HEK293T (cell line): ENCODE data around the gene ABHD14A.

Experiments used
- CTCF ChIA-PET: fragments of 350-600 bp; formaldehyde crosslinking; extraction: SDS; loops from one replicate; lab custom pipeline; 2021; ENCODE audit warnings: antibody characterized with exemption, inconsistent platforms; lab: Yijun Ruan, JAX
- POLR2A ChIA-PET: fragments of 350-600 bp; formaldehyde crosslinking; extraction: SDS; loops from one replicate; lab custom pipeline; 2020; ENCODE audit warnings: antibody characterized with exemption, inconsistent platforms; lab: Yijun Ruan, JAX
- DNase-seq: peaks from one replicate; pipeline ENCODE4 v3.0.0; 2012; ENCODE audit warnings: mixed read lengths; ENCODE audit errors: extremely low spot score
- ARNT ChIP-seq: fragments of 450-650 bp; IDR thresholded peaks from 2 replicates; pipeline ENCODE4 v1.6.1; 2017; ENCODE audit warnings: mild to moderate bottlenecking
- BHLHE40 ChIP-seq: fragments of 450-650 bp; IDR thresholded peaks from 2 replicates; pipeline ENCODE4 v1.6.1; 2016; ENCODE audit warnings: mild to moderate bottlenecking, moderate library complexity, borderline replicate concordance
- CTBP1 ChIP-seq: fragments of 450-650 bp; IDR thresholded peaks from 2 replicates; pipeline ENCODE4 v1.6.1; 2016; ENCODE audit warnings: borderline replicate concordance
- ELF4 ChIP-seq: fragments of 450-650 bp; IDR thresholded peaks from 2 replicates; pipeline ENCODE4 v1.6.1; 2017; ENCODE audit warnings: antibody characterized with exemption
- FOXA1 ChIP-seq: fragments of 450-650 bp; IDR thresholded peaks from 2 replicates; pipeline ENCODE4 v1.6.1; 2016; ENCODE audit warnings: mild to moderate bottlenecking
- FOXK2 ChIP-seq: fragments of 450-650 bp; IDR thresholded peaks from 2 replicates; pipeline ENCODE4 v1.6.1; 2016; ENCODE audit warnings: mild to moderate bottlenecking
- FOXM1 ChIP-seq: fragments of 450-650 bp; IDR thresholded peaks from 2 replicates; pipeline ENCODE4 v1.6.1; 2017; ENCODE audit warnings: mild to moderate bottlenecking, borderline replicate concordance
- HDGF ChIP-seq: fragments of 450-650 bp; IDR thresholded peaks from 2 replicates; pipeline ENCODE4 v1.6.1; 2017; ENCODE audit warnings: antibody characterized with exemption, borderline replicate concordance
- L3MBTL2 ChIP-seq: fragments of 450-650 bp; conservative IDR thresholded peaks from 2 replicates; pipeline ENCODE4 v1.6.1; 2016; ENCODE audit warnings: mild to moderate bottlenecking
- LEF1 ChIP-seq: fragments of 450-650 bp; IDR thresholded peaks from 2 replicates; pipeline ENCODE4 v1.6.1; 2017; ENCODE audit warnings: mild to moderate bottlenecking, borderline replicate concordance
- NFRKB ChIP-seq: fragments of 450-650 bp; IDR thresholded peaks from 2 replicates; pipeline ENCODE4 v1.6.1; 2016; ENCODE audit warnings: mild to moderate bottlenecking, moderate library complexity
- SP1 ChIP-seq: fragments of 450-650 bp; IDR thresholded peaks from 2 replicates; pipeline ENCODE4 v1.6.1; 2017
- SUZ12 ChIP-seq: fragments of 450-650 bp; IDR thresholded peaks from 2 replicates; pipeline ENCODE4 v1.6.1; 2016; ENCODE audit warnings: mild to moderate bottlenecking
- TARDBP ChIP-seq: fragments of 450-650 bp; IDR thresholded peaks from 2 replicates; pipeline ENCODE4 v1.6.1; 2016
- ZNF384 ChIP-seq: fragments of 450-650 bp; IDR thresholded peaks from 2 replicates; pipeline ENCODE4 v1.6.1; 2016
- TF ChIP-seq, protein P1 (sequence below): fragments of 450-650 bp; IDR thresholded peaks from 2 replicates; pipeline ENCODE4 v1.6.1; 2016

Gene ABHD14A

DNA sequence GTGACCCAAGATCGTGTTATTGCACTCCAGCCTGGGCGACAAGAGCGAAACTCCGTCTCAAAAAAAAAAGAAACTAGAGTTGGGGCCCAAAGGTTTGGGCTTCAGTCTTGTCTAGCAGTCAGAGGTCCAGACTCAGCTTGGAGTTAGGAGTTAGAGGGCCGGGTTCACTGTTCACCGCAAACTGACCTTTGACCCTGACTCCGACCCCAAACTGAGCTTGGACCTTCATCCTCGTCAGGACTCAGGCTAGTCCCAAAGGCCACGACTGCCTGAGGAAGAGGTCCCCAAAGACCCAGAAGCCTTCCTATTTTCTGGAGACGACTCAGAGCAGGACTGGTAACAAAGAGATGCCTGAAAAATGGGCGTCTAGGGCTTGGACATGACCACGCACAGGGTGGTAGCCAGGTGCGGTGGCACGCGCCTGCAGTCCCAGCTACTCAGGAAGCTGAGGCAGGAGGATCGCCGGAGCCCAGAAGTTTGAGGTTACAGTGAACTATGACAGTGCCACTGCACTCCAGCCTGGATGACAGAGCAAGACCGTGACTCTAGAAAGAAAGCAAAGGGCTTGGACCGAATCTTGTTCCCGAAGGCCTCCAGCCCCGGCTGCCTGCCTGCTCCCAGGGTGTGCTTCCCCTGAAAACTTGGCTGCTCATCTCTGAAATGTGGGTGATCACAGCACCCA lies 43.6 kb downstream of the ABHD14A start:
- TF ChIP-seq HDGF = no peak
- no peak for TF ChIP-seq ELF4
- no peak for TF ChIP-seq NFRKB
- TF ChIP-seq SP1 = no peak
- no peak for TF ChIP-seq ARNT
- no peak for TF ChIP-seq CTBP1
- TF ChIP-seq TARDBP = no peak
- TF ChIP-seq, protein P1, sequence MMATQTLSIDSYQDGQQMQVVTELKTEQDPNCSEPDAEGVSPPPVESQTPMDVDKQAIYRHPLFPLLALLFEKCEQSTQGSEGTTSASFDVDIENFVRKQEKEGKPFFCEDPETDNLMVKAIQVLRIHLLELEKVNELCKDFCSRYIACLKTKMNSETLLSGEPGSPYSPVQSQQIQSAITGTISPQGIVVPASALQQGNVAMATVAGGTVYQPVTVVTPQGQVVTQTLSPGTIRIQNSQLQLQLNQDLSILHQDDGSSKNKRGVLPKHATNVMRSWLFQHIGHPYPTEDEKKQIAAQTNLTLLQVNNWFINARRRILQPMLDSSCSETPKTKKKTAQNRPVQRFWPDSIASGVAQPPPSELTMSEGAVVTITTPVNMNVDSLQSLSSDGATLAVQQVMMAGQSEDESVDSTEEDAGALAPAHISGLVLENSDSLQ = no peak
- TF ChIP-seq ZNF384 = no peak
- TF ChIP-seq BHLHE40 = no peak
- no peak for TF ChIP-seq FOXM1
- TF ChIP-seq FOXK2 = no peak
- TF ChIP-seq L3MBTL2 = no peak
- no peak for TF ChIP-seq FOXA1
- TF ChIP-seq LEF1 = no peak
- no peak for TF ChIP-seq SUZ12
- CTCF ChIA-PET = no interaction called here
- POLR2A ChIA-PET = no interaction called here
- no peak for DNase-seq

DNA sequence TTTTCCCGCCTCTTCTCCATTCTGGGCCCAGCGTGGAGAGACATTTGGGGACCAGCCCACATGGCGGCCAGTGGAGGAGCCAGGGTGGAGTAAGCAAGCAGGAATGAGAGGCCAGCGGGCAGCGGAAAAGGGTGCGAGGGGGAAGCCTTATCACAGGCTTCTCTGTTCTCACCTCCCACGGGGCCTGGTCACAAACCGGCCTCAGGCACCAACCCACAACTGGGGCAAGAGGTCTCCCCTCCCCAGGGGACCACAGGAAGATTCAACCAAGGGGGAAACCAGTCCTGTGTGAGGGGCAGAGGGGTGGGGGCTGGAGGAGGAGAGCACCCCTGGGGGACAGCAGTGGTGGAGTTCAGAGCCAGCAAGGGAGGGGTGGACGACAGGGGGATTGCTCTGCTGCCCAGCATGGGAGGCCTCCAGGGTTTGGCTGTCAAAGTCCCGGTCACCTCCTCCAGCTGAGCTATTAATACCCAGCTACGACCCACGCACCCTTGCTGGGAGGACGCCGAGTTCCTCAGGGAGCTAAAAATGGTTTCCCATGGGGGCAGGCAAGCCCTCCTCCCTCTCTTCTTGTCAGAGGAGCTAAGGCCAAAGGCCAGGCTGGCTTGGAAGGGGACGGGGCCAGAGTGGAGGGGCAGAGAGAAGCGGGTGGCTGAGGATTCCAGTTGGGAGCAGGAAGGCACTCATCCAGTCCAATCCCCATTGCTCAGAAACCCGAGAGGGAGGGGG lies 44.7 kb downstream of the ABHD14A start:
- TF ChIP-seq ARNT (no peak), L3MBTL2 (no peak), FOXM1 (no peak), FOXK2 (no peak), HDGF (no peak), NFRKB (no peak), FOXA1 (no peak)
- ChIA-PET POLR2A (no interaction called here), CTCF (no interaction called here)
- DNase-seq = no peak

DNA sequence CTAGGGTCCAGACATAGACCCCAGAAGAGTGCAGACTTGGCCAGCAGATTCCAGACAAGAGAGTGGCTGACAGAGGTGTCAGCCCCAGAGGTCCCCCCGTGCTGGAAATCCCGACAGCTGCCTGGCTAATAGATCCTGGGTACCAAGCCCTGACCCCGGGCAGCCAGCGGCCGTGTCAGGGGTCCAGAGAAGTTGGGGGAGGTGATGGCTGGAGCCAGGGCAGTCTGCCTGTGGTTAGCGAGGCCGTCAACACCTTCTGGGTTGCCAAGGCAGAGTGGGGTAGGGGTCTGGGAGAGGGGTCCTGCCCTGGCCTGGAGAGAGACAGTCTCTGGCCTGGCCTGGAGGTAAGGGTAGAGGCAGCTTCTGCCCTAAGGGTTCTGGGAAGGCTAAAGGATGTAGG lies 45.9 kb downstream of the ABHD14A start:
- no peak for TF ChIP-seq L3MBTL2
- TF ChIP-seq FOXK2 = no peak
- no peak for TF ChIP-seq SUZ12
- no peak for TF ChIP-seq ARNT
- TF ChIP-seq NFRKB = no peak
- no peak for TF ChIP-seq BHLHE40
- TF ChIP-seq FOXA1 = no peak
- no peak for TF ChIP-seq ELF4
- TF ChIP-seq, protein P1 = no peak
- TF ChIP-seq CTBP1 = no peak
- TF ChIP-seq SP1 = no peak
- TF ChIP-seq ZNF384 = no peak
- TF ChIP-seq HDGF = no peak
- TF ChIP-seq LEF1 = no peak
- no peak for TF ChIP-seq FOXM1
- TF ChIP-seq TARDBP = no peak
- DNase-seq = no peak
- POLR2A ChIA-PET = no interaction called here
- CTCF ChIA-PET = interaction anchor here (1.8 kb wide), 1 partner anchor 17 kb away, joined by 5 read pairs; no protein-coding TSS in a partner anchor

DNA sequence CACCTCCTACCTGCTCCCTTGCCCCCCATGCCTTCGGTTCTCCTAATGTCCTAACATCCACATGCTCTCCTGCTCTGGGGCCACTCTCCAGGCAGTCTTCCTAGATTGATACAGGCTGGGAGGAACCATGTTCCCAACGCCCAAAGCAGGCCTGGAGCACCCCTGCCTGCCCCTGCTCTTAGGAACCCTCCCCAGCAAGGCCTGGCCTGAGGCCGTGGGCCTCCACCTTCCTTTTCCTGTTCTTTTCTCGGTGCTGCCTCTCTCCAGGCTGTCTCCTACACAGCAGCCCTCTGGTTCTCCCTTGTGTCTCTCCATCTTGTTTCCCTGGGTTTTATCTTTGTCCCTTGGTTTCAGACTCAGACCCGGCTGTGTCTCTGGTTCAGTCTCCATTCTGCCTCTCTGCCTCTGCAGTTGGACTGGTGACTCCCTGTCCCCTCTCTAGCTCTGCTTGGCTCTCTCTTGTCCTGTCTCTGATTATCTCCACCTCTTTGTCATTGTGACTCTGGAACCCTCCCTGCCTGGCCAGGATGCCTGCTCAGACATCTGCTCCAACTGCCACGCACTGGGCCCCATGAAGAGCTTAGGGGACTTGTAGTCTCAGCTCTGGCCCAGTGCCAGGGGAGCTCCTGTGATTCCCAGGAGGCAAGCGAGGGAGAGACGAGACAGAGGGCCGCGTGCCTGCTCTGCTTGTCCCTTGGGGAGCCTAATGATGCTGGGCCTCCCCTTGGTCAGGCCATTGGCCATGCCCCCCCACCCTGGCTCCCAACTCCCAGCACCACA lies 46.8 kb downstream of the ABHD14A start:
- no peak for DNase-seq
- ChIA-PET CTCF (interaction anchor here (1.2 to 1.8 kb wide), 2 partner anchors 8 to 17 kb away, joined by 4 to 5 read pairs; no protein-coding TSS in a partner anchor), POLR2A (interaction anchor here (0.7 kb wide), 2 partner anchors 26 to 32 kb away, joined by 3 read pairs; partner anchors contain the start of gene RPL29)
- no peak for TF ChIP-seq CTBP1
- no peak for TF ChIP-seq L3MBTL2
- TF ChIP-seq FOXK2 = no peak
- TF ChIP-seq ARNT = no peak
- no peak for TF ChIP-seq TARDBP
- no peak for TF ChIP-seq FOXM1
- TF ChIP-seq, protein P1 = no peak
- TF ChIP-seq HDGF = no peak
- no peak for TF ChIP-seq BHLHE40
- TF ChIP-seq LEF1 = no peak

DNA sequence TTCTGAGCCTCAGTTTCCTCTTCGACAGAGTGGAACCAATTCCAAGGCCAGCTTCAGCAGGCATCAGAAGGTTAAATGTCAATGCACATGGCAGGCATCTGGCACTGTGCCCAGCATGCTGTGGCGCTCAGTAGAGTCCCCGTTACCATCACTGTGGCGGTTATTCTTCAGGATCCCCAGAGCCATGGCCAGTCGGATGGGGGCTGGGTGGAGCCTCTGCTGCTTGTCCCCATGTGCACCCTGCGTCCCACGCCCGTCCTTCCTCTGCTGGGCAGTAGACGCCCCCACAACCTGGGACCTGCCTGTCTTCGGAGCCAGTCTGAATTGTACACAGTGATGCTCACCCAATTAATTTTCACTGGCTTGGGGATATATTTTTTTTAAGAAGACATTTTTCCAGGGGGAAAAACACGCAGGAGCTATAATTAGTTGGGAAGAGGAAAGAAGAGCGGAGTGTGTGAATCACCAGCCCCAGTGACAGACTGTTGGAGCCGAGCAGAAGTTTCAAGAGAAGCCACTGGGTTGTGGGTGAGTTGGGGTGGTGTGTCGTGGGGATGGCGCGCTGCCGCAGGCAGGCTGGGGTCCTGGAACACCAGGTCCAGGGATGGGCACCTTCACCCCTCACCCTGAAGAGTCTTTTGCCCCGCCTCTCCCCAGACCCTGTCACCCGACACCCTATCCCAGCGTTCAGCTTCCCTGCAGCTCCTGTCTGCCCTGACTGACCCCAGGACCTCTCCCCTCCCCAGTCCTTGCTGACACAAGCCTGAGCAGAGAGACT lies 47.6 kb downstream of the ABHD14A start:
- DNase-seq = no peak
- ChIA-PET POLR2A (interaction anchor here (1.0 to 1.3 kb wide), 2 partner anchors 8 to 33 kb away, joined by 3 to 4 read pairs; partner anchors contain the start of gene DUSP7), CTCF (interaction anchor here (1.2 to 1.8 kb wide), 2 partner anchors 9 to 18 kb away, joined by 4 to 5 read pairs; no protein-coding TSS in a partner anchor)
- no peak for TF ChIP-seq L3MBTL2
- TF ChIP-seq SP1 = no peak
- no peak for TF ChIP-seq FOXA1
- TF ChIP-seq FOXM1 = no peak
- TF ChIP-seq TARDBP = no peak
- no peak for TF ChIP-seq CTBP1
- TF ChIP-seq LEF1 = no peak
- TF ChIP-seq FOXK2 = no peak
- no peak for TF ChIP-seq NFRKB
- TF ChIP-seq ZNF384 = no peak
- TF ChIP-seq ELF4 = no peak
- TF ChIP-seq BHLHE40 = no peak
- TF ChIP-seq SUZ12 = no peak
- TF ChIP-seq, protein P1 = no peak
- TF ChIP-seq HDGF = no peak
- TF ChIP-seq ARNT = no peak
